SU-DHL-6 (cell line): Measurements from ENCODE around the gene AMPD3.

Experiments used
- CTCF ChIP-seq: fragments of 200-600 bp; sonication (generic); IDR thresholded peaks from one replicate; pipeline ENCODE4 v1.5.1; 2017; ENCODE audit warnings: antibody characterized with exemption, mild to moderate bottlenecking, low read length, moderate library complexity; ENCODE audit not compliant: insufficient read depth, poor library complexity, severe bottlenecking
- EZH2phosphoT487 ChIP-seq: fragments of 200-600 bp; sonication (generic), shearing (Covaris generic); conservative IDR thresholded peaks from 2 replicates; pipeline ENCODE4 v1.6.1; 2018; ENCODE audit warnings: mild to moderate bottlenecking, antibody characterized with exemption, low read length, moderate library complexity, mixed read lengths

- TF ChIP-seq CTCF (no peak), EZH2phosphoT487 (no peak)
Observed at GRCh38 chr11:10492084-10492483, 37.0 kb downstream of the AMPD3 start.
